Hepatocyte (in vitro differentiated cells): ENCODE data around the gene CHST11. TPM values are rescaled to one million over a fixed set of nuclear protein-coding genes. Genes with fewer than 3 reads are reported as not detected.

Experiments
- DNase-seq: peaks from one replicate; pipeline ENCODE4 v3.0.0-alpha.2; 2016; ENCODE audit warnings: low spot score
- H2AFZ ChIP-seq: fragments of 200-600 bp; sonication (generic); 2 replicates; pipeline ENCODE4 v1.6.0; 2016; ENCODE audit warnings: antibody characterized with exemption, mild to moderate bottlenecking
- H3K27ac ChIP-seq: fragments of 200-600 bp; sonication (generic); 2 replicates; pipeline ENCODE4 v1.5.1; 2016; ENCODE audit warnings: mild to moderate bottlenecking
- H3K27me3 ChIP-seq: fragments of 200-600 bp; sonication (generic); 2 replicates; pipeline ENCODE4 v1.6.1; 2016
- H3K36me3 ChIP-seq: fragments of 200-600 bp; sonication (generic); replicated peaks from 2 replicates; pipeline ENCODE4 v1.5.1; 2016; ENCODE audit warnings: low read depth; ENCODE audit not compliant: insufficient read depth
- H3K4me1 ChIP-seq: fragments of 200-600 bp; sonication (generic); 2 replicates; pipeline ENCODE4 v1.5.1; 2016; ENCODE audit warnings: mild to moderate bottlenecking, moderate library complexity; ENCODE audit not compliant: insufficient read depth
- H3K4me2 ChIP-seq: fragments of 200-600 bp; sonication (generic); 2 replicates; pipeline ENCODE4 v1.6.0; 2016
- H3K4me3 ChIP-seq: fragments of 200-600 bp; sonication (generic); 2 replicates; pipeline ENCODE4 v1.5.1; 2016; ENCODE audit warnings: mild to moderate bottlenecking
- H3K79me2 ChIP-seq: fragments of 200-600 bp; sonication (generic); 2 replicates; pipeline ENCODE4 v1.6.0; 2017; ENCODE audit warnings: mild to moderate bottlenecking
- H3K9me2 ChIP-seq: fragments of 200-600 bp; sonication (generic); replicated peaks from 2 replicates; pipeline ENCODE4 v1.6.0; 2017; ENCODE audit warnings: mild to moderate bottlenecking; ENCODE audit not compliant: insufficient read depth
- H3K9me3 ChIP-seq: fragments of 200-600 bp; sonication (generic); 2 replicates; pipeline ENCODE4 v1.5.1; 2016; ENCODE audit warnings: low read depth, mild to moderate bottlenecking
- H4K20me1 ChIP-seq: fragments of 200-600 bp; sonication (generic); 2 replicates; pipeline ENCODE4 v1.6.0; 2016; ENCODE audit warnings: mild to moderate bottlenecking; ENCODE audit not compliant: insufficient read depth, poor library complexity, severe bottlenecking
- CTCF ChIP-seq: fragments of 200-600 bp; sonication (generic); IDR thresholded peaks from 2 replicates; pipeline ENCODE4 v1.5.1; 2016; ENCODE audit warnings: antibody characterized with exemption, mild to moderate bottlenecking; ENCODE audit not compliant: poor library complexity
- EZH2 ChIP-seq: fragments of 200-600 bp; sonication (generic); IDR thresholded peaks from 2 replicates; pipeline ENCODE4 v1.6.1; 2016; ENCODE audit warnings: antibody characterized with exemption, mild to moderate bottlenecking, borderline replicate concordance
- EZH2phosphoT487 ChIP-seq: fragments of 200-600 bp; sonication (generic); IDR thresholded peaks from one replicate; pipeline ENCODE4 v1.6.1; 2018; ENCODE audit warnings: antibody characterized with exemption, mild to moderate bottlenecking, low read depth, moderate library complexity; ENCODE audit not compliant: unreplicated experiment, severe bottlenecking
- WGBS: methylation state at CpG from one replicate; pipeline ENCODE4 v1.1.6; 2016; ENCODE audit warnings: low lambda C conversion rate; ENCODE audit errors: missing lambda C conversion rate; 5-methylcytosine and 5-hydroxymethylcytosine counted together
- polyA plus RNA-seq: library from polyadenylated mRNA; unstranded; fragments of >200 nt; fragmentation: Nextera tagmentation; extraction: Ambion mirVana; gene quantifications from 2 replicates; pipeline ENCODE4 v1.2.1, GENCODE V29; 2016
- total RNA-seq: library from RNA; depleted of rRNA; stranded (reverse); fragments of >200 nt; gene quantifications from 2 replicates; pipeline ENCODE4 v1.2.3, GENCODE V29; 2014

The CHST11 gene
- total and polyA plus RNA-seq, 2 experiments from 2014 or later: 5.2 to 8.9 TPM

DNA sequence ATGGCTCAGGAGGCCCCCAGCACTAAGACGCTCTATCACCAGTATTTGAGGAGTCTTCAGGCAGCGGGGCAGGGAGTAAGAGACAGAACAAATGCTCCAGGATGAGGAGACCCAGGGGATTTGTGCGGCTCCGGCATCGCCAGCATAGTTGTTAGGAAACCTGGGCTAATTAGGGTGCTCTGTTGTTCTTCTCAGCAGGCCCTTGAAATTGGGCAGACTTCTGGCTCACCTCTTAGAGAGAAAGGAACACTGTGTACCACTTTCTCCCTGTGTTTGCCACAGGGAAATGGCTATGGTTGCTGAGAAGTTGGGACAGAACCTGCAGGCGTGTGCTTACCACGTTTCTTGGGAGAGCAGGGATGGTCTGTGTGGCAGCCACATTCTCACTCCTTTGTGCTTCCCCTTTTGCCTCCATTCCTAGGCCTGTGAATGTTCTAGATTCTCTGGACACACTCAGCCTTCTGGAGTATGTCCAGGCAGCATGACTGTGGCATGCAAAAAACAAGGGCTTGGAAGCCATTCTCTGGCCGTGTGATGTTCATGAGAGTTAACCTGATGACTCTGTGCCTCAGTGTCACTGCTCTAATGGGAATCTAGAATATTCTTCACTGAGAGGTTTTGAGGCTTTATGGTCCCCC, 109.0 kb downstream of the CHST11 start:
- no peaks in the 10 kb centered on the region for H3K4me1 ChIP-seq
- no peak overlapping the region for H3K4me2 ChIP-seq
- TF ChIP-seq CTCF: no peak
- no peak for TF ChIP-seq EZH2
- TF ChIP-seq EZH2phosphoT487: no peak
- no peak overlapping the region for H3K27ac ChIP-seq
- no peaks in the 10 kb centered on the region for H3K79me2 ChIP-seq
- H4K20me1 ChIP-seq: no peaks in the 10 kb centered on the region
- 92% methylated on average over 8 of the region's 8 CpGs for WGBS
- H3K4me3 ChIP-seq: no peak overlapping the region
- no peak for DNase-seq
- H3K36me3 ChIP-seq: no peaks in the 10 kb centered on the region
- no peaks in the 10 kb centered on the region for H3K27me3 ChIP-seq
- no peaks in the 10 kb centered on the region for H3K9me3 ChIP-seq
- H3K9me2 ChIP-seq: no peaks in the 10 kb centered on the region
- no peak overlapping the region for H2AFZ ChIP-seq

DNA sequence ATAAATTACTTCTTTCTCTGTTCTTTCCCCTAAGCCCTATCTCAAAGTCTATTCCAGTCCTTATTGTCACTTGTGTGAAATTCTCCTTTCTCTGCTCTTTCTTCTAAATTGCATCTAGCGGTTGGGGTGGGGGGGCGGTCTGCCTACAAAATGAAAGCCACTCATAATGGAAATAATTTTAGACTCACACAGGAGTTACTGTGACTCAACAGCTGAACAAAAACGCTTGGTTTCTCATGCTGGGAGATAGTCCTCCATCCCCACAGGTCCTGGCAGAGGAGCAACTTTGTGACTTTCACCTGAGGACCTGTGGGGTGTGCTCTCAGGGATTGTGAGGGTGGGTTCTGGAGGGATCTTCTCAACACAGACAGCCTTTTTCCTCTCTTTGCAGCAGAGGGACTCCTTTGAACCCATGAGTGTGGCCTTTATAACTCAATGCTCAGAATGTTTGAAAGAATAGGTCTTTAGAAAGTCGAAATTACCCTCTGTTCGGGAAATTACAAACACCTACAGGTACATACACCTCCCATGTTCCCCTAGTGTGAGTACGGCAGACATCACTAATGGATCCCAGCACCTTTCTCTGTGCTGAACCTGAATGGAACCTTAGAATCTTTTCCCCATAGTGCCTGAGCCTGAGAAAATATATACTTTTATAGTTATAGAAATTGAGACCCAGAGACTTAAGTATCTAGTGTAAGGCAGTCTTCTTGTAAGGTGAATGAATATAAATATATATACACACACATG, 109.7 kb downstream of the CHST11 start:
- no peaks in the 10 kb centered on the region for H3K4me1 ChIP-seq
- no peak overlapping the region for H3K27ac ChIP-seq
- H3K79me2 ChIP-seq: no peaks in the 10 kb centered on the region
- TF ChIP-seq EZH2phosphoT487 (no peak), CTCF (no peak), EZH2 (no peak)
- H3K9me2 ChIP-seq: no peaks in the 10 kb centered on the region
- no peaks in the 10 kb centered on the region for H3K9me3 ChIP-seq
- 88% methylated on average over 6 of the region's 6 CpGs for WGBS
- no peak overlapping the region for H3K4me2 ChIP-seq
- no peak overlapping the region for H3K4me3 ChIP-seq
- no peak for DNase-seq
- H3K27me3 ChIP-seq: no peaks in the 10 kb centered on the region
- no peaks in the 10 kb centered on the region for H4K20me1 ChIP-seq
- H2AFZ ChIP-seq: no peak overlapping the region
- no peaks in the 10 kb centered on the region for H3K36me3 ChIP-seq

DNA sequence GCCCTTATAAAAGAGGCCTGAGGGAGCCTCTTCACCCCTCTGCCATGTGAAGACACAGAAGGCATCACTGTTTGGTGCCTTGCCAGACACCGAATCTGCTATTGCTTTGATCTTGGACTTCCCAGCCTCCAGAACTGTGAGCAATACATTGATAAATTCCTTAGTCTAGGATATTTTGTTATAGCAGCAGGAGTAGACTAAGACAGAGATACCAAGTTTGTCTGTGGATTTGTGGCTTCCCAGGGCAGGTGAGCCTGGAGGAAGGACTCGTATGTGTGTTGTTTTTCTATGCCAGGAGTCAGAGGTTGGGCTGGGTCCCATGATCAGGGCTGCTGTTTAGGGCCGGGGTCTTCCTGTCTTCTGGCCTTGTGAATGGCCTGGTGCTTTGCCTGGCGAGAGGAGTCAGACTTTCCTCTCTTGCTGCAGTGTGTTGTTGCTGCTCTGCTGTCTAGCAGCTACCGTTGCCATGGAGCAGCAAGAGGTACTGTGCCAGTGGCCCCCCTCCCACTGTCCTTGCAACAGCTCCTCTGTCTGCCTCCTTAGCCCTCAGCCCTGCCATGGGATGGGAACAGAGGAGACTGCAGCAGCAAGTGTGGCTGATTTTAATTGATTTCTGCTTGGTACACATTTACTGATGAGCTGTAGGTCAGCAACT, 111.2 kb downstream of the CHST11 start:
- Histone ChIP-seq H2AFZ (no peak overlapping the region), H3K9me3 (no peaks in the 10 kb centered on the region), H3K27me3 (no peaks in the 10 kb centered on the region), H3K79me2 (no peaks in the 10 kb centered on the region), H3K4me3 (no peak overlapping the region), H3K27ac (no peak overlapping the region), H3K36me3 (no peaks in the 10 kb centered on the region), H3K9me2 (no peaks in the 10 kb centered on the region), H4K20me1 (no peaks in the 10 kb centered on the region), H3K4me1 (no peaks in the 10 kb centered on the region), H3K4me2 (no peak overlapping the region)
- TF ChIP-seq EZH2 (no peak), CTCF (no peak), EZH2phosphoT487 (no peak)
- no peak for DNase-seq
- 85% methylated on average over 5 of the region's 5 CpGs for WGBS
